Skeletal muscle tissue (tissue), 4 donors: ENCODE data around the gene LRRC2. TPM values are rescaled to one million over a fixed set of nuclear protein-coding genes. Genes with fewer than 3 reads are reported as not detected.

Experiments used
- H3K27ac ChIP-seq: one replicate; pipeline ENCODE4 v1.7.0; 2013; ENCODE audit warnings: mild to moderate bottlenecking, low read depth, low read length, inconsistent platforms
- H3K27me3 ChIP-seq, 3 donors: one replicate each; pipeline ENCODE4 v1.7.0; 2013; ENCODE audit warnings: low read length in 3 of 3; ENCODE audit not compliant: control insufficient read depth in 3 of 3, insufficient read depth in 3 of 3
- H3K36me3 ChIP-seq, 3 donors: one replicate each; pipeline ENCODE4 v1.7.0; 2013; ENCODE audit warnings: low read length in 3 of 3; ENCODE audit not compliant: control insufficient read depth in 3 of 3, insufficient read depth in 3 of 3
- H3K4me1 ChIP-seq, 3 donors: one replicate each; pipeline ENCODE4 v1.7.0; 2013; ENCODE audit warnings: low read length in 3 of 3, mild to moderate bottlenecking in 3 of 3; ENCODE audit not compliant: control insufficient read depth in 3 of 3, insufficient read depth in 3 of 3
- H3K4me3 ChIP-seq, 3 donors: one replicate each; pipeline ENCODE4 v1.7.0; 2013; ENCODE audit warnings: low read length in 3 of 3
- H3K9ac ChIP-seq, 3 donors: one replicate each; pipeline ENCODE4 v1.7.0; 2013; ENCODE audit warnings: low read length in 3 of 3, mild to moderate bottlenecking in 3 of 3, moderate library complexity in 2 of 3, low read depth in 1 of 3
- H3K9me3 ChIP-seq, 3 donors: one replicate each; pipeline ENCODE4 v1.7.0; 2013; ENCODE audit warnings: low read length in 3 of 3; ENCODE audit not compliant: control insufficient read depth in 3 of 3
- total RNA-seq: library from RNA; depleted of rRNA; stranded (reverse); fragments of >200 nt; gene quantifications from one replicate; pipeline ENCODE4 v1.2.3, GENCODE V29; 2014
- donor health status: Osteomylitis.

LRRC2 gene
- 3.7 TPM for total RNA-seq

DNA sequence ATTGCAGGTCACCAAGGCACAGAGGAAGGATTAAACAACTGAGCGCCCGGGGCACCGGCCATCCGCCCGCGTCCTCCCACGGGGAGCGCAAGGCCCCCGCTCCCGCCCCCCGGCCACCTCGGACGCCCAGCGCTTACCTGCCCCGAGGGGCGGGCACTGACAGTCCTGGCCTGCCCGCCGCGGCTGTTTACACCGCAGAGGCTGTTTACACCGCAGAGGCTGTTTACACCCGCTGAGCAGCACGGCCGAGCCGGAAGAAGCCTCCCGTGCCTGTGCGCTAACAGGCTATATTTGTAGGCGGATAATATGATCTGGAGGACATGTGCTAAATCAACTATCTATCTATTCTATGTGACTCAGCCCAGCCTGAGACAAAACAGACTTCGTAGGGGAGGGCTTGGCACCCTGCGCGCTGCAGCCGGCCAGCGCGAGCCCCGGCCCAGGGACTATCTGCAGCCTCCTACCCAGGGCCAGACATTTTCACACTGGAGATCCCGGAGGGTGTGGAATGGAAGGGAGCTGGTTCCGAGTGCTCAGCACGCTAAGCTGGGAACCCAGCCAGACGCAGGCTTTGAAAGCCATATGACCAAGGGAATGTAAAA lies at the start of gene LRRC2:
TSS of gene LRRC2 (minus strand) at position 263 of the 602 bp plus-strand sequence. CDS start 14,711 bp downstream, outside the sequence.
- H3K27ac ChIP-seq = peak within 1 kb of the TSS; percentile 100
- peak within 1 kb of the TSS; percentile 99 to 100 (median 99) for H3K9ac ChIP-seq
- H3K27me3 ChIP-seq = no peaks in the 10 kb centered on the region
- peaks cover 0 to 4% (median 2%) of the 10 kb centered on the region in 3 donors for H3K9me3 ChIP-seq
- H3K4me3 ChIP-seq = peak within 1 kb of the TSS; percentile 77 to 96 (median 91)
- peaks cover 26 to 35% (median 31%) of the 10 kb centered on the region in 3 donors for H3K4me1 ChIP-seq
- H3K36me3 ChIP-seq = peaks cover 0 to 3% (median 0%) of the 10 kb centered on the region in 3 donors

GRCh38 chr3:46615050-46615775 lies 49.1 kb upstream of the LRRC2 start:
- no peaks in the 10 kb centered on the region for H3K36me3 ChIP-seq
- no peak overlapping the region for H3K27ac ChIP-seq
- H3K9me3 ChIP-seq = no peaks in the 10 kb centered on the region
- H3K4me1 ChIP-seq = peaks cover 0 to 11% (median 3%) of the 10 kb centered on the region in 3 donors
- H3K9ac ChIP-seq = no peak overlapping the region
- peaks cover 0 to 5% (median 0%) of the 10 kb centered on the region in 3 donors for H3K27me3 ChIP-seq
- H3K4me3 ChIP-seq = no peak overlapping the region

GRCh38 chr3:46614431-46614830 lies 48.3 kb upstream of the LRRC2 start:
- Histone ChIP-seq H3K4me1 (peaks cover 3 to 9% (median 6%) of the 10 kb centered on the region in 3 donors), H3K9me3 (no peaks in the 10 kb centered on the region), H3K9ac (no peak overlapping the region), H3K4me3 (no peak overlapping the region), H3K27me3 (peaks cover 0 to 2% (median 0%) of the 10 kb centered on the region in 3 donors), H3K27ac (no peak overlapping the region), H3K36me3 (no peaks in the 10 kb centered on the region)

- H3K4me3 ChIP-seq = no peak overlapping the region
- no peaks in the 10 kb centered on the region for H3K27me3 ChIP-seq
- no peak overlapping the region for H3K27ac ChIP-seq
- no peaks in the 10 kb centered on the region for H3K9me3 ChIP-seq
- no peak overlapping the region for H3K9ac ChIP-seq
- no peaks in the 10 kb centered on the region for H3K36me3 ChIP-seq
- H3K4me1 ChIP-seq = peaks cover 8 to 10% (median 9%) of the 10 kb centered on the region in 3 donors
Measured at GRCh38 chr3:46613313-46614005, 47.4 kb upstream of the LRRC2 start.

- H3K9ac ChIP-seq = no peak within 1 kb of the TSS
- H3K27me3 ChIP-seq = no peaks in the 10 kb centered on the region
- no peaks in the 10 kb centered on the region for H3K9me3 ChIP-seq
- no peak within 1 kb of the TSS for H3K4me3 ChIP-seq
- peaks cover 8 to 14% (median 9%) of the 10 kb centered on the region in 3 donors for H3K4me1 ChIP-seq
- H3K27ac ChIP-seq = no peak within 1 kb of the TSS
- no peaks in the 10 kb centered on the region for H3K36me3 ChIP-seq
Measured at GRCh38 chr3:46612324-46612723, 46.2 kb upstream of the LRRC2 start, which contains the start of gene FAM240A. Gene FAM240A, plus strand, starts transcription at chr3:46612525. Its CDS starts 159 bp downstream, at chr3:46612684.

- Histone ChIP-seq H3K9ac (no peak overlapping the region), H3K4me1 (peaks cover 8 to 14% (median 9%) of the 10 kb centered on the region in 3 donors), H3K9me3 (no peaks in the 10 kb centered on the region), H3K36me3 (no peaks in the 10 kb centered on the region), H3K27ac (no peak overlapping the region), H3K4me3 (no peak overlapping the region), H3K27me3 (no peaks in the 10 kb centered on the region)
Measured at GRCh38 chr3:46609944-46610722, 44.0 kb upstream of the LRRC2 start.

GRCh38 chr3:46609212-46609721 lies 43.2 kb upstream of the LRRC2 start:
- Histone ChIP-seq H3K4me3 (peak overlapping the region in 1 of 3 donors; percentile 31), H3K27me3 (no peaks in the 10 kb centered on the region), H3K36me3 (no peaks in the 10 kb centered on the region), H3K9me3 (no peaks in the 10 kb centered on the region), H3K4me1 (peaks cover 8 to 14% (median 9%) of the 10 kb centered on the region in 3 donors), H3K27ac (no peak overlapping the region), H3K9ac (no peak overlapping the region)

GRCh38 chr3:46607603-46608028 lies 41.5 kb upstream of the LRRC2 start:
- Histone ChIP-seq H3K4me3 (no peak overlapping the region), H3K27me3 (no peaks in the 10 kb centered on the region), H3K27ac (no peak overlapping the region), H3K4me1 (peaks cover 8 to 14% (median 8%) of the 10 kb centered on the region in 3 donors), H3K9ac (no peak overlapping the region), H3K9me3 (no peaks in the 10 kb centered on the region), H3K36me3 (no peaks in the 10 kb centered on the region)

DNA sequence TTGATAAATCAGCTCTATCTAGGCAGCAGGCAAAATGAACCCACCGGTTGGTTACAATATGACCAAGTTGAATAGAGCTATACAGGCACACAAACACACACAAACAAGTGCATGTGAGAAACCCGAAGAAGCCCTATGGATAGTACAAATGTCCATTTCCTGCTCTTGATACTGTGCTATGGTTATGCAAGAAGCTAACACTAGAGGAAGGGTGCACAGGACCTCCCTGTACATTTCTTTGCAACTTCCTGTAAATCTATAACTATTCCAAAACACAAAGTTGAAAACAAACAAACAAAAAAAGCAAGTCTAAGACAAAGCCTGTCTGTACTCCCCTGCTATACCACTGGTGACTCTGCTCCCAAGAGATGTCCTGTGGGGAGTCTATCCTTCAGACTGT lies 38.0 kb upstream of the LRRC2 start:
- H3K4me3 ChIP-seq = no peak overlapping the region
- no peak overlapping the region for H3K9ac ChIP-seq
- H3K27ac ChIP-seq = no peak overlapping the region
- peaks cover 0 to 5% (median 2%) of the 10 kb centered on the region in 3 donors for H3K4me1 ChIP-seq
- H3K27me3 ChIP-seq = no peaks in the 10 kb centered on the region
- no peaks in the 10 kb centered on the region for H3K36me3 ChIP-seq
- H3K9me3 ChIP-seq = no peaks in the 10 kb centered on the region
